Panc1 (cell line): Measurements from ENCODE around the gene PODNL1. TPM values are rescaled to one million over a fixed set of nuclear protein-coding genes. Genes with fewer than 3 reads are reported as not detected.
"Not testable (repeated sequence)": the region's sequence is repeated elsewhere in the genome, so short reads cannot be mapped to it uniquely, and the experiment has no call there.

Source experiments
- ATAC-seq: fragments of 200-7000 bp; cut with Tn5 transposase; 2 replicates; pipeline ENCODE4 v1.9.1; 2020; ENCODE audit warnings: mild to moderate bottlenecking, moderate library complexity
- BruUV-seq: library from RNA; stranded (reverse); fragments of 400-500 nt; replicated peaks from 2 replicates; lab custom pipeline; 2021; lab: Mats Ljungman, UMichigan
- CTCF ChIA-PET: fragments of 300-600 bp; sonication (Branson Sonifier 250); formaldehyde crosslinking; loops from one replicate; lab custom pipeline; 2022; ENCODE audit warnings: antibody characterized with exemption; lab: Charles Lee
- POLR2A ChIA-PET: fragments of 300-600 bp; sonication (Branson Sonifier 250); formaldehyde crosslinking; loops from one replicate; lab custom pipeline; 2022; ENCODE audit warnings: antibody characterized with exemption; lab: Charles Lee
- DNase-seq: peaks from one replicate; pipeline ENCODE4 v3.0.0-alpha.2; 2010; ENCODE audit warnings: low read depth, low spot score
- H3K27ac ChIP-seq: 2 replicates; pipeline ENCODE4 v1.5.1; 2011; ENCODE audit warnings: mild to moderate bottlenecking, low read length, inconsistent platforms
- H3K27me3 ChIP-seq: fragments of 200-500 bp; sonication (Bioruptor generic); 2 replicates; pipeline ENCODE4 v1.6.0; 2014; ENCODE audit warnings: low read length, inconsistent platforms; ENCODE audit not compliant: control insufficient read depth, insufficient read depth
- H3K36me3 ChIP-seq: fragments of 200-500 bp; sonication (Bioruptor generic); 2 replicates; pipeline ENCODE4 v1.5.1; 2014; ENCODE audit warnings: inconsistent platforms, mild to moderate bottlenecking, low read length, moderate library complexity; ENCODE audit not compliant: control insufficient read depth, insufficient read depth
- H3K4me1 ChIP-seq: 2 replicates; pipeline ENCODE4 v1.5.1; 2011; ENCODE audit warnings: inconsistent platforms, mild to moderate bottlenecking, low read length, moderate library complexity; ENCODE audit not compliant: control insufficient read depth, insufficient read depth
- H3K4me3 ChIP-seq, 2 experiments: 2 replicates each; pipeline ENCODE4 v1.5.1; 2011 to 2012; ENCODE audit warnings: low read depth in 2 of 2, low read length in 2 of 2, mild to moderate bottlenecking in 2 of 2, inconsistent platforms in 1 of 2, moderate library complexity in 1 of 2
- H3K9me3 ChIP-seq: fragments of 200-500 bp; sonication (Bioruptor generic); 2 replicates; pipeline ENCODE4 v1.5.1; 2014; ENCODE audit warnings: low read depth, mild to moderate bottlenecking, inconsistent platforms, low read length, moderate library complexity; ENCODE audit not compliant: control insufficient read depth, insufficient read depth
- POLR2AphosphoS5 ChIP-seq: IDR thresholded peaks from 2 replicates; pipeline ENCODE4 v1.6.1; 2012; ENCODE audit warnings: mild to moderate bottlenecking, low read depth, low read length, moderate library complexity
- SIN3A ChIP-seq: IDR thresholded peaks from 2 replicates; pipeline ENCODE4 v1.6.1; 2012; ENCODE audit warnings: low read depth, mild to moderate bottlenecking, low read length, moderate library complexity, borderline replicate concordance; ENCODE audit not compliant: insufficient read depth
- TCF7L2 ChIP-seq: IDR thresholded peaks from 2 replicates; pipeline ENCODE4 v1.6.1; 2011; ENCODE audit warnings: mild to moderate bottlenecking, low read depth, low read length, inconsistent platforms
- in situ Hi-C: cut with HindIII; loops from 2 replicates; pipeline ENCODE4 v1.10.0; 2016; ENCODE audit warnings: low sequenced_read_pairs, low pct_unique_long_range_greater_than_20kb
- intact Hi-C: fragments of 100-400 bp; cut with micrococcal nuclease; formaldehyde crosslinking; loops from one replicate; pipeline ENCODE4 v1.10.0; 2022; ENCODE audit not compliant: unreplicated experiment
- total RNA-seq: library from RNA; stranded (reverse); gene quantifications from one replicate; pipeline ENCODE4 v1.2.1, GENCODE V29; 2021; ENCODE audit not compliant: unreplicated experiment
- TF ChIP-seq, protein P1 (sequence below): fragments of 450-650 bp; IDR thresholded peaks from 2 replicates; pipeline ENCODE4 v1.5.1; 2017; ENCODE audit warnings: mild to moderate bottlenecking
- TF ChIP-seq, protein P2 (sequence below), 2 experiments: IDR thresholded peaks; 2 replicates each; pipeline ENCODE4 v1.6.1; 2011 to 2012; ENCODE audit warnings: low read depth in 2 of 2, control low read depth in 1 of 2, low read length in 1 of 2, mild to moderate bottlenecking in 1 of 2, moderate library complexity in 1 of 2; ENCODE audit not compliant: insufficient read depth in 1 of 2

The PODNL1 gene
- total RNA-seq, 1 experiment from 2014 or later = 1.4 TPM

DNA sequence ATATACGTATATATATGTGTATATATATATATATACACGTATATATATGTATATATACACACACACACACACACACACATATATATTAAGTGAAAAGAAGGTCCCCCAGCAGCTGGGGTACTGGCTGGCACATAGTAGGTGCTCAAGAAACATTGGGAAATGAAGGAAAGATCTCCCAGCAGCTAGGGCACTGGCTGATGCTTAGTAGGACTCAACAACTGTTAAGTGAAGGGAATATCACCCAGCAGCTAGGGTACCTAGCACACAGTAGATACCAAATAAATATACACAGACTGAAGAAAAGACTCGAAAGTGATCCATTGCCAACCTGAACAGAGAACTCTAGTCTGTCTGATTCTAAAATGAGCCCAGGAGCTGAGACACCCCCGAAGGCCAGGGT, 12.2 kb downstream of the PODNL1 start:
- H3K27ac ChIP-seq = no peak overlapping the region
- H3K9me3 ChIP-seq = no peaks in the 10 kb centered on the region
- ATAC-seq = no peak
- H3K4me1 ChIP-seq = no peaks in the 10 kb centered on the region
- intact Hi-C loops = no loop called here
- no TSS peak for BruUV-seq
- in situ Hi-C loops = no loop called here
- H3K36me3 ChIP-seq = no peaks in the 10 kb centered on the region
- H3K4me3 ChIP-seq = no peak overlapping the region
- no peak for TF ChIP-seq POLR2AphosphoS5
- CTCF ChIA-PET = no interaction called here
- no peaks in the 10 kb centered on the region for H3K27me3 ChIP-seq
- POLR2A ChIA-PET = no interaction called here
- DNase-seq = no peak

DNA sequence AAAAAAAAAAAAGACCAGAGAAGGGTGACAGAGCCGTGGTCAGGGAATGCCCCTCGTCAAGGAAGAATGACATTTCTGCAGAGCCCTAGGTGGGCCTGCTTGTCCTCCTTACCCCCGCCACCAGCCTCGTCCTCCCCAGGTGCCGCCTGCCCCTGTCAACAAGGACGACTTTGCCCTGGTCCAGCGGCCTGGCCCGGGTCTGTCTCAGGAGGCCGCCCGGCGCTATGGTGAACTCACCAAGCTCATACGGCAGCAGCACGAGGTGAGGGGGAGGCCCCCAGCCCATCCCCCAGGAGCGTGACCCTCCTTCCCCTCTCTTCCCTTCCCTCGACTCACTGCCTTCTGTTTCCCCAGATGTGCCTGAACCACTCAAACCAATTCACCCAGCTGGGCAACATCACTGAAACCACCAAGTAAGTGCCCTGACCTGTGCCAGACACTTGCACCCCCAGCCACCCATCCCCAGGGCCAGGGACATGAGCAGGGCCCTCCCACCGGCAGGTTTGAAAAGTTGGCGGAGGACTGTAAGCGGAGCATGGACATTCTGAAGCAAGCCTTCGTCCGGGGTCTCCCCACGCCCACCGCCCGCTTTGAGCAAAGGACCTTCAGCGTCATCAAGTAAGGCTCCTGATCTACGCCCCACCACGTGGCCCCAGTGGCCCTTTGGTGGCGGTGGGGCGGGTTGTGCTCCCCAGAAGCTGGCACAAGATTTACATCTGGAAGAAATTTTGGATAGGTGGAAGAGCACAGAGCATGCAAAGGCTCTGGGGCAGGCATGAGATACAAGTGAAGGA, 14.8 kb downstream of the PODNL1 start:
- in situ Hi-C loops = no loop called here
- H3K36me3 ChIP-seq = no peaks in the 10 kb centered on the region
- no peaks in the 10 kb centered on the region for H3K9me3 ChIP-seq
- H3K27me3 ChIP-seq = no peaks in the 10 kb centered on the region
- ChIA-PET CTCF (no interaction called here), POLR2A (interaction anchor here (0.6 kb wide), 1 partner anchor 944 kb away, joined by 4 read pairs; no protein-coding TSS in a partner anchor)
- no peak overlapping the region for H3K4me3 ChIP-seq
- BruUV-seq = no TSS peak
- no peak overlapping the region for H3K27ac ChIP-seq
- DNase-seq (no peak), ATAC-seq (no peak)
- no peak for TF ChIP-seq TCF7L2
- TF ChIP-seq, protein P1, sequence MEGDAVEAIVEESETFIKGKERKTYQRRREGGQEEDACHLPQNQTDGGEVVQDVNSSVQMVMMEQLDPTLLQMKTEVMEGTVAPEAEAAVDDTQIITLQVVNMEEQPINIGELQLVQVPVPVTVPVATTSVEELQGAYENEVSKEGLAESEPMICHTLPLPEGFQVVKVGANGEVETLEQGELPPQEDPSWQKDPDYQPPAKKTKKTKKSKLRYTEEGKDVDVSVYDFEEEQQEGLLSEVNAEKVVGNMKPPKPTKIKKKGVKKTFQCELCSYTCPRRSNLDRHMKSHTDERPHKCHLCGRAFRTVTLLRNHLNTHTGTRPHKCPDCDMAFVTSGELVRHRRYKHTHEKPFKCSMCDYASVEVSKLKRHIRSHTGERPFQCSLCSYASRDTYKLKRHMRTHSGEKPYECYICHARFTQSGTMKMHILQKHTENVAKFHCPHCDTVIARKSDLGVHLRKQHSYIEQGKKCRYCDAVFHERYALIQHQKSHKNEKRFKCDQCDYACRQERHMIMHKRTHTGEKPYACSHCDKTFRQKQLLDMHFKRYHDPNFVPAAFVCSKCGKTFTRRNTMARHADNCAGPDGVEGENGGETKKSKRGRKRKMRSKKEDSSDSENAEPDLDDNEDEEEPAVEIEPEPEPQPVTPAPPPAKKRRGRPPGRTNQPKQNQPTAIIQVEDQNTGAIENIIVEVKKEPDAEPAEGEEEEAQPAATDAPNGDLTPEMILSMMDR = no peak
- TF ChIP-seq, protein P2, sequence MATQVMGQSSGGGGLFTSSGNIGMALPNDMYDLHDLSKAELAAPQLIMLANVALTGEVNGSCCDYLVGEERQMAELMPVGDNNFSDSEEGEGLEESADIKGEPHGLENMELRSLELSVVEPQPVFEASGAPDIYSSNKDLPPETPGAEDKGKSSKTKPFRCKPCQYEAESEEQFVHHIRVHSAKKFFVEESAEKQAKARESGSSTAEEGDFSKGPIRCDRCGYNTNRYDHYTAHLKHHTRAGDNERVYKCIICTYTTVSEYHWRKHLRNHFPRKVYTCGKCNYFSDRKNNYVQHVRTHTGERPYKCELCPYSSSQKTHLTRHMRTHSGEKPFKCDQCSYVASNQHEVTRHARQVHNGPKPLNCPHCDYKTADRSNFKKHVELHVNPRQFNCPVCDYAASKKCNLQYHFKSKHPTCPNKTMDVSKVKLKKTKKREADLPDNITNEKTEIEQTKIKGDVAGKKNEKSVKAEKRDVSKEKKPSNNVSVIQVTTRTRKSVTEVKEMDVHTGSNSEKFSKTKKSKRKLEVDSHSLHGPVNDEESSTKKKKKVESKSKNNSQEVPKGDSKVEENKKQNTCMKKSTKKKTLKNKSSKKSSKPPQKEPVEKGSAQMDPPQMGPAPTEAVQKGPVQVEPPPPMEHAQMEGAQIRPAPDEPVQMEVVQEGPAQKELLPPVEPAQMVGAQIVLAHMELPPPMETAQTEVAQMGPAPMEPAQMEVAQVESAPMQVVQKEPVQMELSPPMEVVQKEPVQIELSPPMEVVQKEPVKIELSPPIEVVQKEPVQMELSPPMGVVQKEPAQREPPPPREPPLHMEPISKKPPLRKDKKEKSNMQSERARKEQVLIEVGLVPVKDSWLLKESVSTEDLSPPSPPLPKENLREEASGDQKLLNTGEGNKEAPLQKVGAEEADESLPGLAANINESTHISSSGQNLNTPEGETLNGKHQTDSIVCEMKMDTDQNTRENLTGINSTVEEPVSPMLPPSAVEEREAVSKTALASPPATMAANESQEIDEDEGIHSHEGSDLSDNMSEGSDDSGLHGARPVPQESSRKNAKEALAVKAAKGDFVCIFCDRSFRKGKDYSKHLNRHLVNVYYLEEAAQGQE (IDR thresholded peaks at IDR 0.05; ENCODE audit: insufficient read depth in 1 of 2, low read depth in 2 of 2, low read length in 1 of 2) = no peak
- TF ChIP-seq POLR2AphosphoS5 = no peak
- TF ChIP-seq SIN3A = no peak
- H3K4me1 ChIP-seq = no peaks in the 10 kb centered on the region
- intact Hi-C loops = no loop called here

DNA sequence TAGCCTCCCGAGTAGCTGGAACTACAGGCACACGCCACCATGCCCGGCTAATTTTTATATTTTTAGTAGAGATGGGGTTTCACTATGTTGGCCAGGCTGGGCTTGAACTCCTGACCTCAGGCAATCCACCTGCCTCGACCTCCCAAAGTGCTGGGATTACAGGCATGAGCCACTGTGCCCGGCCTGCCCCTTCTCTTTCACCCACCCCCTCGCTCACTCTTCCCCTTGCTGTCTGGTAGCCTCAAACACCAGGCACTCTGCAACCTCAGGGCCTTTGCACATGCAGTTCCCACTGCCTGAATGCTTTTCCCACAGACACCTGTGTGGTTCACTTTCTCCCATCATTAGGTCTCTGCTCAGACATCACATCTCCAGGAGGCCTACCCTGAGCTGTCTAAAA, 16.1 kb downstream of the PODNL1 start:
- POLR2A ChIA-PET, H3K36me3 ChIP-seq, H3K4me3 ChIP-seq, ATAC-seq, BruUV-seq, intact Hi-C loops, H3K9me3 ChIP-seq, H3K27ac ChIP-seq, DNase-seq, in situ Hi-C loops, H3K27me3 ChIP-seq, H3K4me1 ChIP-seq: not testable (repeated sequence)
- CTCF ChIA-PET = interaction anchor here (0.6 kb wide), 1 partner anchor 255 kb away, joined by 11 read pairs; no protein-coding TSS in a partner anchor
